ENCODE measurements around the gene SALL1. TPM values are rescaled to one million over a fixed set of nuclear protein-coding genes. Genes with fewer than 3 reads are reported as not detected.

SALL1 gene
- total and polyA plus RNA-seq, 2 donors, result 1.0 to 4.1 TPM

DNA sequence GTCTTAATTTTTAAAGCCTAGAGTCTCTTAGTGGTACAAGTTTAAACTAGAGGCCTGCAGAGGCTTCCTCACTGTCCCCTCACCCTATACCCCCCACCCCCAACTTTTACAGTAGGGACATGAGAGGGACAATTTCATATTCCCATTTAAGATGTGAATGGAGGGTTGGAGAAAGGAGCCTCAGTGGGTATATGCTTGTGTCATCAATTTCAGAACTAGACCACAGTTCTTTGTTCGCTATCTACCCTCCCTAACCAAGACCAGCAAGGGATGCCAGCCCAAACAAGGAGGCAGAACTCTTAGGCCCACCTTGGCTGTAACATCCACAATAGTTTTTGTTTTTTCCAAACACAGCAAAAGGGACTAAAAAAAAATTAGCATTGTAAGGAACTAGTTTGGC lies 14.0 kb upstream of the SALL1 start:
- WGBS, result 93% methylated on average over 1 of the region's 1 CpG
- no peaks in the 10 kb centered on the region for H3K36me3 ChIP-seq (ENCODE audit: insufficient read depth)
- no peak for DNase-seq (ENCODE audit: extremely low spot score)

DNA sequence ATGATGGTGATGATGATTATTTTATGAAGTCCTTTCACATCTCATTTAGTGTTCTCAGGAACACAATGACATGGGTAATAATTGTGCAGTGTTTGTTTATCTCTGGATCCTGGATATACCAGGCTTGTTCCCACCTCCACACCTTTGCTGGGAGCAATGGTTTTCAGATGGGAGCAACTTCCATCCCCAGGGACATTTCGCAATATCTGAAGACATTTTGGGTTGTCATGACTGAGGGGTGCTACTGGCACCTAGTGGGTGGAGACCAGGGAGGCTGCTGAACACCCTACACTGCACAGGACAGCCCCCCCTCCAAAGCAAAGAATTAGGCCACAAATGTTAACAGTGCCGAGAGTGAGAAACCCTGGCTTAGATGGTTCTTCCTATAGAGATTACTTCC lies 13.5 kb upstream of the SALL1 start:
- no peaks in the 10 kb centered on the region for H3K4me1 ChIP-seq (ENCODE audit: insufficient read depth)
- WGBS, result 91% methylated on average over 2 of the region's 2 CpGs
- no peak for DNase-seq (ENCODE audit: extremely low spot score)
- no peaks in the 10 kb centered on the region for H3K36me3 ChIP-seq (ENCODE audit: insufficient read depth)
- no peak overlapping the region for H3K4me3 ChIP-seq (ENCODE audit: low read depth, low read length)
- H3K27ac ChIP-seq (ENCODE audit: low read depth), result no peak overlapping the region

More for the DNA sequence above, 14.0 kb upstream of the SALL1 start:
- H3K4me1 ChIP-seq (ENCODE audit: insufficient read depth), result no peaks in the 10 kb centered on the region
- no peak overlapping the region for H3K4me3 ChIP-seq (ENCODE audit: low read depth, low read length)
- H3K27ac ChIP-seq (ENCODE audit: low read depth), result no peak overlapping the region

DNA sequence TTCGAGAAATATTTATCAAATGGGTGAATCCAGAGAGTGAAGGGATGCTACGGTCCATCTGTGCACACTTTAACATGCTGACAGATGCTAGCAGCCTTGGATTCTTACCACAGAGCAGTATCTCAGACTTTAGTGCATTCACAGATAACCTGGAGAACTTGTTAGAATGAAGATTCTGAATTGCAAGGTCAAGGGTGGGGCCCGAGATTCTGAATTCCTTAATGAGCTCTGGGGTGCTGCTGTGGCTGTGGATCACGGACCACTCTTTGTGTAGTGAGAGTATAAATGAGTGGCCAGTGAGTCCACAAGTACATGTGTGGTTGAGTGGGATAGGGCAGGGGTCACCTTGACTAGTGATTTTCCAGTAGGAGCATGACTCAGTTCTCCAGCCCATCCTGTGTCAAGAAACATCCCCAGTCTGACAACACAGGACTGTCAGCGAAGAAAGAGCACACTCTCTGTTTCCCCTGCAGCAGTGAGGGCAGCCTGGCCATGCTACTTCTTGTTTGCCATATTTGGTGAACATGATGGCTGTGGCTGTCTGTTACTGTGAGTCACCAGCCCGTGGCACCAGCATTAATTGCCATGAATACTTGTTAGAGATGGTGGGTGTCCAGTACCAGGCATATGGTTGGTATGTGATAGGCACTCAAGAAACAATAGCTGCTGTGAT lies 13.0 kb upstream of the SALL1 start:
- no peaks in the 10 kb centered on the region for H3K4me1 ChIP-seq (ENCODE audit: insufficient read depth)
- no peaks in the 10 kb centered on the region for H3K36me3 ChIP-seq (ENCODE audit: insufficient read depth)
- no peak for DNase-seq (ENCODE audit: extremely low spot score)
- no peak overlapping the region for H3K27ac ChIP-seq (ENCODE audit: low read depth)
- no peak overlapping the region for H3K4me3 ChIP-seq (ENCODE audit: low read depth, low read length)
- WGBS, result 57% methylated on average over 6 of the region's 6 CpGs

DNA sequence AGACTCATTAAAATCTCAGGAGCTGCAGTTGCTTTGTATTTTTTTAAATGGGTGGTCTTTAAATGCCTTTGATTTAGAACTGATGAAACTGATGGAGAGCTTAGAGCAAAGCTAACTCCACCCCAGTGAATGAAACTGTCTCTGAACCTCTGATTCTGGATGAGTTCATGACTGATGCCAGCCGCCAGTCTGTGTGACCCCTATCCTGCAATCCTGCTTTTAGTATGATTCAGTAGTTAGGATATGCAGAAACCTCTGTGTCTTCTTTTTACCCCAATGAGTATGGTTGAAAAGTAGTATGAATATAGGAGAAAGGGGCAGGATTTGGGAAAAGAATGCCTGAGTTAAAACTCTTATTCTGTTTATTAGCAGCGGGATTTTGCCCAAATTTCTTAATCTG lies 12.3 kb upstream of the SALL1 start:
- DNase-seq (ENCODE audit: extremely low spot score), result no peak
- no peak overlapping the region for H3K4me3 ChIP-seq (ENCODE audit: low read depth, low read length)
- no peak overlapping the region for H3K27ac ChIP-seq (ENCODE audit: low read depth)
- 73% methylated on average over 2 of the region's 2 CpGs for WGBS
- no peaks in the 10 kb centered on the region for H3K36me3 ChIP-seq (ENCODE audit: insufficient read depth)
- no peaks in the 10 kb centered on the region for H3K4me1 ChIP-seq (ENCODE audit: insufficient read depth)

DNA sequence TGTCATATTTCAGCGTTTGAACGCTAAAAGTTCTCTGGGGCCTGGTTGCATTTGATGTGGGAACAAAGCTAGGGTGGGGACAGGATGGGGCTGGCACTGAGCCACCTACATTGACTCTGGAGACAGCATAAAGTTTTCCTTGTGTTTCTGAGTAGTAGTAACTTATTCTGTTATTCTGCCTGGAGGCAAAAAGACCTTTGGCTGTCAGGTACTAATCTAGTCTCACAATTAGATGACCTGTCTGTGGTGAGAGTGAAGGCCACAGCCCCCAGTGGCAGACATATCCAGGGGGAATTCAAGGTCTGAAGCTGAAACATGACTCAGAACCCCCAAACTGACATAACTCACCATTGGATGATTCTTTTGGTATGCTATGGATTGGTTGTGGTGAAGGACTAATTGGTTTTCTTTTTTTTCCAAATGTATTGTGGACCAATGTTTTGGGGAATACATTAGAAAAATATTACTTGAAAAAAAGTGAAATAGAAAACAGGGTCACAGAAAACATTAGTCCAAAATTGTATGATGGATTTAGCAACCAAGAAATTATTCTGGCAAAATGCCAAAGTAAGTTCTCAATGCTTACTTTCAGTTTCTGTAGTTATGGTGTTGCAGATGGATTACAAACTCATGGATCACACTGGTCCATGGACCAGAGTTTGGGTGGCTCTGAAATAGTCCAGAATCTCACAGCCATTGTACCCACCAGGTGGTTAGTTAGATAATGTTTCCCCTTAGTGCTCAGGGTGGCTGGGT lies 10.5 kb upstream of the SALL1 start:
- whole genome bisulfite sequencing, result 86% methylated on average over 2 of the region's 2 CpGs
- Histone ChIP-seq H3K4me3 (ENCODE audit: low read depth, low read length) (no peak overlapping the region), H3K36me3 (ENCODE audit: insufficient read depth) (no peaks in the 10 kb centered on the region), H3K4me1 (ENCODE audit: insufficient read depth) (no peaks in the 10 kb centered on the region), H3K27ac (ENCODE audit: low read depth) (no peak overlapping the region)
- DNase-seq (ENCODE audit: extremely low spot score), result no peak

DNA sequence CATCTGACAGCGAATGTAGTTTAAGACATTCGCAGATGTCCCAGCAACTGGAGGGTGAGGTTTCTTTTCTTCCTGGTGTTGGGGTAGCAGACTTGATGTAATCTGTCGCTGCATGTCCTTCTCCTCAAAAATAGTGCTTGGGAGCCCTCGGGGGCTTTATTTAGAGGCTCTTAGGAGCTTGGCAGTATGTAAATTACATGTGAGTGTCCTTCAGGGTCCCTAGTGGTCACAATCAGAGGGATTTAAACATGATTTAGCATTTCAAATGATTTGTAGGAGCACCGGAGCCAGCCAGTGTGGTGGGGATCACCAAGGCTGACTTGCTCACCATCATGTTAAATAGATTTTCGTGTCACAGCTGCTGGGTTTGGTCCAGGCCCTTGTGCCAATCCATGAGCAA lies 8.8 kb upstream of the SALL1 start:
- 59% methylated on average over 6 of the region's 6 CpGs for WGBS
- Histone ChIP-seq H3K4me3 (ENCODE audit: low read depth, low read length) (no peak overlapping the region), H3K36me3 (ENCODE audit: insufficient read depth) (no peaks in the 10 kb centered on the region), H3K27ac (ENCODE audit: low read depth) (no peak overlapping the region), H3K4me1 (ENCODE audit: insufficient read depth) (no peaks in the 10 kb centered on the region)
- DNase-seq (ENCODE audit: extremely low spot score), result no peak

DNA sequence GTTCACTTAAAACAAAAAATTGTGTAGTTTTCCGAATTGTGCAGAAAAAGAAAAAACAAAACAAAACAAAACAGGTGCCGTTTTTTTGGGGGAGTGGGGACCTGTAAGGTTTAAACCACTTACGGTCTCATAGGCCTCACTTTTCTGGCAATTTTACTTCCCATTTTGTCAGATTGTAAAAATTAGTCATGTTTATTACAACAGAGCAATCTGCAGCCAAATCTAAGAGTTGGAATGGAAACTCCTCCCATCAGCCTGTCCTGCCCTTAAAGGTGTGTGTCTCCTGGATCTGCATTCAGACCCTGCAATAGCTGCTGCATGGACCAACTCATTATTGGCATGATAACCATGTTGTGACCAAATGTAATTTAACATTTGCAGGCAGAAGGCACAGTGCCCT lies 8.2 kb upstream of the SALL1 start:
- WGBS, result 72% methylated on average over 3 of the region's 3 CpGs
- DNase-seq (ENCODE audit: extremely low spot score), result no peak
- Histone ChIP-seq H3K4me3 (ENCODE audit: low read depth, low read length) (no peak overlapping the region), H3K4me1 (ENCODE audit: insufficient read depth) (peaks cover 1% of the 10 kb centered on the region), H3K36me3 (ENCODE audit: insufficient read depth) (no peaks in the 10 kb centered on the region), H3K27ac (ENCODE audit: low read depth) (no peak overlapping the region)

DNA sequence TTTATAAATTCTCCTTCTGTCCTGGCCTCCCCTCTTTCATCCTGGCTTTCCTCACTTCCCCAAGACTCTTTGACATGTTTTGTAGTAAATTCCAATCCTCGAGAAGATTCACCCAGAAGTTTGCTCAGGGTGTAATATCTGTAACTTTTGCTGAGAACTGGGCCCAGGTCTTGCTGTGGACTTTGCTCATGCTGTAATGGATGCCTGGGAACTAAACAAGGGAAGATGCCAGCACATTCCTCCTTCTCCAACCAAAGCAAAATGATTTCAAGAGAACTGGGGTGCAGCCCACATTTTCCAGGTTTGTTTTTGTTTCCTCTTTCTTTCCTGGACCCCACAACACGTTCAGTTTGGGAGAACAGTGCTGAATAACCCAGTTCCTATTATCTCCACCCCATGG lies 6.6 kb upstream of the SALL1 start:
- no peak overlapping the region for H3K4me3 ChIP-seq (ENCODE audit: low read depth, low read length)
- peaks cover 4% of the 10 kb centered on the region for H3K4me1 ChIP-seq (ENCODE audit: insufficient read depth)
- no peak overlapping the region for H3K27ac ChIP-seq (ENCODE audit: low read depth)
- DNase-seq (ENCODE audit: extremely low spot score), result no peak
- 33% methylated on average over 2 of the region's 2 CpGs for WGBS
- H3K36me3 ChIP-seq (ENCODE audit: insufficient read depth), result no peaks in the 10 kb centered on the region

DNA sequence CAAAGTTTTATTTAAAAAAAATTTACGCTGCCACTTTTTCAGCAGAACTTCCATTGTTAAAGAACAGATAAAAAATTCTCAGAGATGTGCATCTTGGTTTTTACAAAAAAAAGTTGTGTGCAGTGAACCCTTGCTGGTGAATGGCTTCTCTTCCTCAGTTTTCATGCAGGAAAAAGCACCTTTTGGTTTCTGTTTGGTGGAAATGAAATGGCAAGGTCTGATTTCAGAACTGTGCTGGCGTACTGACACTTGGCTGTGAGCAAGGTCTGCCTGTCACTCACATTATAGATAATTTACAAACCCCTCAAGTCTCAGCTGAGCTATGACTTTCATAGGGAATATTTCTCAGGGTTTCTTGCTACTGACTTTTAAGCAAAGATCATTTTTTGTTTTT lies 5.7 kb upstream of the SALL1 start:
- Histone ChIP-seq H3K4me3 (ENCODE audit: low read depth, low read length) (no peak overlapping the region), H3K36me3 (ENCODE audit: insufficient read depth) (no peaks in the 10 kb centered on the region), H3K27ac (ENCODE audit: low read depth) (no peak overlapping the region), H3K4me1 (ENCODE audit: insufficient read depth) (peaks cover 5% of the 10 kb centered on the region)
- DNase-seq (ENCODE audit: extremely low spot score), result no peak
- 49% methylated on average over 2 of the region's 2 CpGs for WGBS

DNA sequence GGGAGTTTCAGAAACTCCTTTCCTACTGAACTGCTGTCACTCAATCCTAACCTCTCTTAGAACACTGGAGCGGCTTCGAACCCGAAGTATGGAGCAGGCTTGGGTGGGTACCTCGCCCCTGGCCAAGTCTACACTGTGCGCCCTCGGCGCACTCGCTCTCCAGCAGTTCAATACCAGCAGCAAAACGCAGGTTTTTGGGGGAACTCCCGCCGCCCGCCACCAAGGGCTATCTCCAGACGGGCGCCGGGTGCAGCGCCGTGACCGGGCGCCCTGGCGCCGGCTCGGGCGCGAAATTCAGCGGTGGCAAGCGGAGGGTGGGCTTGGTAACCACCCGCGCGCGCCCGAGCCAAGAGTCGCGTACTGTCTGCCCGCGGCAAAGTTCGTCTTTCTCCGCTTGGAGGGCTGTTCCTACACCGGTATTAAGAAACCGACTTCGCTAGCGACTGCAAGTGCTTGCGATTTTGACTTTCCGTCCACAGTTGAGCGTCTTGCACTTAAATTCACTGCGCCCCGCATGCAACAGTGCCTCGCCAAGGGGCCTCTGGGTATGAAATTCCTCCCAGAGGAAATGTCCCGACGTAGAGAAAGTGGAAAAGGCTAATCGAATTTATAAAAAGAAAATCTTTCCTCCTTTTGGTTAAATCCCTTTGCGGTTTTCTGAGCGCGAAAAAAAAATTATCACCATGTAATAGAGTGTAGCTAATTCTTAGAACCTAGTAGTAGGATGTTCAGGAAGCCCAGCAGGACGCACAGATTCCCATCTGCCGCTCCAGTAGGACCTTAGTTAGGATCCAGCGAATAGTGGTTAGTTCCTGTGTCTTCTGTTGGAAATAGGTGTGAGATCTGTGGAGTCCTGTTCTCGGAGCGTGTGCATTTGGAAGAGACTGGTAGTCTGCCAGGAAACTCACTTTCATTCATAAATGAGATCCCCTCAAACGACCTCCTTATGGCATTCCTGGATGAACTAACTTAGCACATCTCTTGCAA lies 5.0 kb upstream of the SALL1 start:
- peaks cover 7% of the 10 kb centered on the region for H3K4me1 ChIP-seq (ENCODE audit: insufficient read depth)
- peak overlapping the region; percentile 57 for H3K27ac ChIP-seq (ENCODE audit: low read depth)
- no peak for DNase-seq (ENCODE audit: extremely low spot score)
- 6% methylated on average over 59 of the region's 59 CpGs for WGBS
- peak overlapping the region; percentile 27 for H3K4me3 ChIP-seq (ENCODE audit: low read depth, low read length)
- no peaks in the 10 kb centered on the region for H3K36me3 ChIP-seq (ENCODE audit: insufficient read depth)

DNA sequence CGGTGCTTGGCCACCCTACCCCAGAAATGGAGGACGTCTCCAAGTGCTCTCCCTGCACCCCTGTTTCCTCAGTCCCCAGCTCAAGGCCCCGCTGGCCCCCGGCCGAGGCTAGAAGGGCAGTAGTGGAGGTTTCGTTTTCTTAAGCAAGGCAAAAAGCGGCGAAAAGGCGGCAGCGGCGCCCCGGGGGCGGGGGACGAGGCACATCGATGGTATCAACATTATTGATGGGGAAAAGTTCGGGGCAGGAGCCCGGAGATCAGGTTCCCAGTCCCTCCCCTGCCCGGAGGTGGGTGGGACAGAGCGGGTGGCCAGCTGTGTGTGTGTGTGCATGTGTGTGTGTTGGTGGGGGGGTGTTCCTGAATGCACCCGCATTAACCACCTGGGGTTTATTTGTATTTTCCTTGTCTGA lies 4.1 kb upstream of the SALL1 start:
- H3K27ac ChIP-seq (ENCODE audit: low read depth), result peak overlapping the region; percentile 3
- peaks cover 7% of the 10 kb centered on the region for H3K4me1 ChIP-seq (ENCODE audit: insufficient read depth)
- DNase-seq (ENCODE audit: extremely low spot score), result no peak
- H3K36me3 ChIP-seq (ENCODE audit: insufficient read depth), result no peaks in the 10 kb centered on the region
- H3K4me3 ChIP-seq (ENCODE audit: low read depth, low read length), result peak overlapping the region; percentile 12
- 18% methylated on average over 20 of the region's 20 CpGs for WGBS

DNA sequence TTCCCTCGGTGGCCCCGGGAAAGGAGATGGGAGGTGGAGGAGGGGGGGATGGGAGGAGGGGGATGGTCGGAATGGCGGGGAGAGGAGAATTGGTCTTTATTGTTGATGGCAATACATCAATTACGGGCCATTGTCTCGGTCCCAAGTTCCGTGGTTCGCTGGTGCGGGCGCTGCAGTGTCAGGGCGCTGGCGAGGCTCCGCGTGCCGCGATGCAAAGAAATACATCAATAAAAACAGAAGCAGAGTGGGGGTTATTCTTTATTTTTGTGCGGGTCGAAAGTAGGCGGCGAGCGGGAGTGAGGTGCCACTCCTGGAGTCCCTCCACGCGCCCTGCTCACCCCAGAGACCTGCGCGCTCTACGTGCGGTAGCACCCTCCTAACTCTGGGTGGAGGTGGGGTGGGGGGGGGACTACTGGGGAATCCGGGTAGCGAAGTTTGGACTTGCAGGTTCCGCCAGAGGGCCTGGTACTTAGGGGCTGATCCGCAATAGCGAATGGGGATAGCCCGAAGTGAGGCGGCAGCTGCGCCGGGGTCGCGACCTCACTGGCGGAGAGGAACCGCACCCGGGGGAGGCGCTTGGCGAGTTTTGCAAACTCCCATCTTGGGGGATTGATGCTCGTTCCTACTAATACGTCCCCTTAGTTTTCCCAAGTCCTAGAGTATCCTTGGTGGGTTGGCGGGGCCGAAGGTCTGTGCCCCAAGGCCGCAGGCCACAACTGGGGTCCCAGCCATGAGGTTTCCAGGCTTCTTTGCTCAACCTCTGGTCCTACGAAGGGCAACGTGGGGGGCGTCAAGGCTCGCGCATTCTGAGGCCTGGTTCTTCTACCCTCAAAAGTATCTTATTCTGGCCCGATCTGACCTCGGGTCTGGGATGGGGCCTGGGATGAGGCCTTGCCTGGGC lies 3.5 kb upstream of the SALL1 start:
- 26% methylated on average over 55 of the region's 55 CpGs for WGBS
- H3K4me1 ChIP-seq (ENCODE audit: insufficient read depth), result peaks cover 7% of the 10 kb centered on the region
- no peak for DNase-seq (ENCODE audit: extremely low spot score)
- no peak overlapping the region for H3K4me3 ChIP-seq (ENCODE audit: low read depth, low read length)
- no peaks in the 10 kb centered on the region for H3K36me3 ChIP-seq (ENCODE audit: insufficient read depth)
- no peak overlapping the region for H3K27ac ChIP-seq (ENCODE audit: low read depth)

DNA sequence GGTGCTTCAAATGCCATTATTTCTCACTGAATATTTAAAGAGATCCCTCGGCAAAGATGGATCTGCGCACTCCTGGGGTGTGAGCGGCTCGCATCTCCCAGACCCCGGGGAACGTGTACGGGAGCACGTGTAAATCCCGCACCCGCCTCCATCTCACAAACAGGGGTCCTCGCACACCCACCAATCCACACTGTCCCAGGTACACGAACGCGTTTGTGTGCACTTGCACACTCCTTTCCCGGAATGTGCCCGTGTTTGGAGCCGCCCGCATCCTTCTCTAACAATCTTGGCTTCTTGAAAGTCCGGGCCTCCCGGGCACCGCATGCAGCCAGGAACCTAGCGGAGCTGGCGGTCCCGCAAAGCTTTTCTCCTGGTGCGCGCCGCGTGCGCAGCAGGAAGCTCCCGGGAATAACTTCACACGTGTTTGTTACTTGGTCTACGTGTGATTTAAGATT lies 2.5 kb upstream of the SALL1 start:
- 16% methylated on average over 32 of the region's 32 CpGs for WGBS
- H3K27ac ChIP-seq (ENCODE audit: low read depth), result no peak overlapping the region
- DNase-seq (ENCODE audit: extremely low spot score), result no peak
- peak overlapping the region; percentile 64 for H3K4me3 ChIP-seq (ENCODE audit: low read depth, low read length)
- H3K4me1 ChIP-seq (ENCODE audit: insufficient read depth), result peaks cover 7% of the 10 kb centered on the region
- no peaks in the 10 kb centered on the region for H3K36me3 ChIP-seq (ENCODE audit: insufficient read depth)
